Panc1 (cell line): Measurements from ENCODE around the gene GREB1. TPM values are rescaled to one million over a fixed set of nuclear protein-coding genes. Genes with fewer than 3 reads are reported as not detected.

Experiments
- ATAC-seq: fragments of 200-7000 bp; cut with Tn5 transposase; 2 replicates; pipeline ENCODE4 v1.9.1; 2020; ENCODE audit warnings: mild to moderate bottlenecking, moderate library complexity
- BruUV-seq: library from RNA; stranded (reverse); fragments of 400-500 nt; replicated peaks from 2 replicates; lab custom pipeline; 2021; lab: Mats Ljungman, UMichigan
- CTCF ChIA-PET: fragments of 300-600 bp; sonication (Branson Sonifier 250); formaldehyde crosslinking; loops from one replicate; lab custom pipeline; 2022; ENCODE audit warnings: antibody characterized with exemption; lab: Charles Lee
- POLR2A ChIA-PET: fragments of 300-600 bp; sonication (Branson Sonifier 250); formaldehyde crosslinking; loops from one replicate; lab custom pipeline; 2022; ENCODE audit warnings: antibody characterized with exemption; lab: Charles Lee
- DNase-seq: peaks from one replicate; pipeline ENCODE4 v3.0.0-alpha.2; 2010; ENCODE audit warnings: low read depth, low spot score
- H3K27ac ChIP-seq: 2 replicates; pipeline ENCODE4 v1.5.1; 2011; ENCODE audit warnings: mild to moderate bottlenecking, low read length, inconsistent platforms
- H3K27me3 ChIP-seq: fragments of 200-500 bp; sonication (Bioruptor generic); 2 replicates; pipeline ENCODE4 v1.6.0; 2014; ENCODE audit warnings: low read length, inconsistent platforms; ENCODE audit not compliant: control insufficient read depth, insufficient read depth
- H3K36me3 ChIP-seq: fragments of 200-500 bp; sonication (Bioruptor generic); 2 replicates; pipeline ENCODE4 v1.5.1; 2014; ENCODE audit warnings: inconsistent platforms, mild to moderate bottlenecking, low read length, moderate library complexity; ENCODE audit not compliant: control insufficient read depth, insufficient read depth
- H3K4me1 ChIP-seq: 2 replicates; pipeline ENCODE4 v1.5.1; 2011; ENCODE audit warnings: inconsistent platforms, mild to moderate bottlenecking, low read length, moderate library complexity; ENCODE audit not compliant: control insufficient read depth, insufficient read depth
- H3K4me3 ChIP-seq, 2 experiments: 2 replicates each; pipeline ENCODE4 v1.5.1; 2011 to 2012; ENCODE audit warnings: low read depth in 2 of 2, low read length in 2 of 2, mild to moderate bottlenecking in 2 of 2, inconsistent platforms in 1 of 2, moderate library complexity in 1 of 2
- H3K9me3 ChIP-seq: fragments of 200-500 bp; sonication (Bioruptor generic); 2 replicates; pipeline ENCODE4 v1.5.1; 2014; ENCODE audit warnings: low read depth, mild to moderate bottlenecking, inconsistent platforms, low read length, moderate library complexity; ENCODE audit not compliant: control insufficient read depth, insufficient read depth
- POLR2AphosphoS5 ChIP-seq: IDR thresholded peaks from 2 replicates; pipeline ENCODE4 v1.6.1; 2012; ENCODE audit warnings: mild to moderate bottlenecking, low read depth, low read length, moderate library complexity
- SIN3A ChIP-seq: IDR thresholded peaks from 2 replicates; pipeline ENCODE4 v1.6.1; 2012; ENCODE audit warnings: low read depth, mild to moderate bottlenecking, low read length, moderate library complexity, borderline replicate concordance; ENCODE audit not compliant: insufficient read depth
- TCF7L2 ChIP-seq: IDR thresholded peaks from 2 replicates; pipeline ENCODE4 v1.6.1; 2011; ENCODE audit warnings: mild to moderate bottlenecking, low read depth, low read length, inconsistent platforms
- in situ Hi-C: cut with HindIII; loops from 2 replicates; pipeline ENCODE4 v1.10.0; 2016; ENCODE audit warnings: low sequenced_read_pairs, low pct_unique_long_range_greater_than_20kb
- intact Hi-C: fragments of 100-400 bp; cut with micrococcal nuclease; formaldehyde crosslinking; loops from one replicate; pipeline ENCODE4 v1.10.0; 2022; ENCODE audit not compliant: unreplicated experiment
- total RNA-seq: library from RNA; stranded (reverse); gene quantifications from one replicate; pipeline ENCODE4 v1.2.1, GENCODE V29; 2021; ENCODE audit not compliant: unreplicated experiment
- TF ChIP-seq, protein P1 (sequence below), 2 experiments: IDR thresholded peaks; 2 replicates each; pipeline ENCODE4 v1.6.1; 2011 to 2012; ENCODE audit warnings: low read depth in 2 of 2, control low read depth in 1 of 2, low read length in 1 of 2, mild to moderate bottlenecking in 1 of 2, moderate library complexity in 1 of 2; ENCODE audit not compliant: insufficient read depth in 1 of 2
- TF ChIP-seq, protein P2 (sequence below): fragments of 450-650 bp; IDR thresholded peaks from 2 replicates; pipeline ENCODE4 v1.5.1; 2017; ENCODE audit warnings: mild to moderate bottlenecking

Gene GREB1
- total RNA-seq, 1 experiment from 2014 or later, result 0.90 TPM

DNA sequence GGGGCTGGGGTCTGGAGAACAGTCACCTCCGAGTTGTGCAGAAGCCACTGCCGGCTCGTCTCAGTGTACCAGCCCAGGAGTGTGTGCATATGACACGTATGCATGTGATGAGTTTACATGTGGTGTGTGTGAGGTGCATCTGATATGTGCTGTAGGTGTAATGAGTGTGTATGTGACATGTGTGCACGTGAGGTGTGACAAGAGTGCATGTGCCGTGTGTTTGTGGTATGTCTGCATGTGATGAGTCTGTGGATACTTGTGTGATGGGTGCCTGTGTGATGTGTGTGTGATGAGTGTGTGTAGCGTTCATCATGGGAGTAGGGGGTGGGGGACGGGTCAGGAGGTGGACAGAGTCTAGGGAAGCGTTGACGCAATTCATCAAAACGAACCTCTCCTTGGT, 123.3 kb downstream of the GREB1 start:
- BruUV-seq, result no TSS peak
- Histone ChIP-seq H3K4me1 (no peaks in the 10 kb centered on the region), H3K27ac (no peak overlapping the region), H3K27me3 (peaks cover 3% of the 10 kb centered on the region; the same call in 1 of the 2 replicates), H3K9me3 (no peaks in the 10 kb centered on the region), H3K36me3 (no peaks in the 10 kb centered on the region), H3K4me3 (no peak overlapping the region)
- in situ Hi-C loops (no loop called here), intact Hi-C loops (no loop called here)
- ATAC-seq (no peak), DNase-seq (no peak)
- no peak for TF ChIP-seq TCF7L2
- no peak for TF ChIP-seq POLR2AphosphoS5
- TF ChIP-seq, protein P1, sequence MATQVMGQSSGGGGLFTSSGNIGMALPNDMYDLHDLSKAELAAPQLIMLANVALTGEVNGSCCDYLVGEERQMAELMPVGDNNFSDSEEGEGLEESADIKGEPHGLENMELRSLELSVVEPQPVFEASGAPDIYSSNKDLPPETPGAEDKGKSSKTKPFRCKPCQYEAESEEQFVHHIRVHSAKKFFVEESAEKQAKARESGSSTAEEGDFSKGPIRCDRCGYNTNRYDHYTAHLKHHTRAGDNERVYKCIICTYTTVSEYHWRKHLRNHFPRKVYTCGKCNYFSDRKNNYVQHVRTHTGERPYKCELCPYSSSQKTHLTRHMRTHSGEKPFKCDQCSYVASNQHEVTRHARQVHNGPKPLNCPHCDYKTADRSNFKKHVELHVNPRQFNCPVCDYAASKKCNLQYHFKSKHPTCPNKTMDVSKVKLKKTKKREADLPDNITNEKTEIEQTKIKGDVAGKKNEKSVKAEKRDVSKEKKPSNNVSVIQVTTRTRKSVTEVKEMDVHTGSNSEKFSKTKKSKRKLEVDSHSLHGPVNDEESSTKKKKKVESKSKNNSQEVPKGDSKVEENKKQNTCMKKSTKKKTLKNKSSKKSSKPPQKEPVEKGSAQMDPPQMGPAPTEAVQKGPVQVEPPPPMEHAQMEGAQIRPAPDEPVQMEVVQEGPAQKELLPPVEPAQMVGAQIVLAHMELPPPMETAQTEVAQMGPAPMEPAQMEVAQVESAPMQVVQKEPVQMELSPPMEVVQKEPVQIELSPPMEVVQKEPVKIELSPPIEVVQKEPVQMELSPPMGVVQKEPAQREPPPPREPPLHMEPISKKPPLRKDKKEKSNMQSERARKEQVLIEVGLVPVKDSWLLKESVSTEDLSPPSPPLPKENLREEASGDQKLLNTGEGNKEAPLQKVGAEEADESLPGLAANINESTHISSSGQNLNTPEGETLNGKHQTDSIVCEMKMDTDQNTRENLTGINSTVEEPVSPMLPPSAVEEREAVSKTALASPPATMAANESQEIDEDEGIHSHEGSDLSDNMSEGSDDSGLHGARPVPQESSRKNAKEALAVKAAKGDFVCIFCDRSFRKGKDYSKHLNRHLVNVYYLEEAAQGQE (IDR thresholded peaks at IDR 0.05; ENCODE audit: insufficient read depth in 1 of 2, low read depth in 2 of 2, low read length in 1 of 2), result no peak
- no peak for TF ChIP-seq SIN3A
- ChIA-PET CTCF (no interaction called here), POLR2A (no interaction called here)

DNA sequence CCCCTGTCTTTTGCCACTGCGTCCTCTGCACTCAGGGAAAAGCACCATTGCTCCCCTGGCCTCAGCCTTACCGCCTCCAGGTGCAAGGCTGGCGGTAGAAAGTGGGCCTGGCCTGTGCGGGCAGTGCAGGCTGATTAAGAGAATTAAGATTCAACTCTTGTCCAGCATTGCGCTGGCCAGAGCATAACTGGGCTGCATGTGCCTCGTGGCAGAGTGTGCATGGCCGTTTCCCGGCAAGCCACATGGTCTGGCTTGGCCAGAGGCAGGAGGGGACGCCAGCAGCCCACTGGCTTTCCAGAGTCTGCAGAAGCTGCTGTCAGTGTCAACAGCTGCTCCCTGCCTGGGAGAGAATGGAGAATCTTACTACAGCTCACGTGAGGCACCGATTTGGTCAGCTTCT, 123.8 kb downstream of the GREB1 start:
- POLR2A ChIA-PET, result no interaction called here
- no peak overlapping the region for H3K4me3 ChIP-seq
- TF ChIP-seq, protein P1 (IDR thresholded peaks at IDR 0.05; ENCODE audit: insufficient read depth in 1 of 2, low read depth in 2 of 2, low read length in 1 of 2), result no peak
- TF ChIP-seq SIN3A, result no peak
- TF ChIP-seq TCF7L2, result no peak
- no peak for TF ChIP-seq POLR2AphosphoS5
- TF ChIP-seq, protein P2, sequence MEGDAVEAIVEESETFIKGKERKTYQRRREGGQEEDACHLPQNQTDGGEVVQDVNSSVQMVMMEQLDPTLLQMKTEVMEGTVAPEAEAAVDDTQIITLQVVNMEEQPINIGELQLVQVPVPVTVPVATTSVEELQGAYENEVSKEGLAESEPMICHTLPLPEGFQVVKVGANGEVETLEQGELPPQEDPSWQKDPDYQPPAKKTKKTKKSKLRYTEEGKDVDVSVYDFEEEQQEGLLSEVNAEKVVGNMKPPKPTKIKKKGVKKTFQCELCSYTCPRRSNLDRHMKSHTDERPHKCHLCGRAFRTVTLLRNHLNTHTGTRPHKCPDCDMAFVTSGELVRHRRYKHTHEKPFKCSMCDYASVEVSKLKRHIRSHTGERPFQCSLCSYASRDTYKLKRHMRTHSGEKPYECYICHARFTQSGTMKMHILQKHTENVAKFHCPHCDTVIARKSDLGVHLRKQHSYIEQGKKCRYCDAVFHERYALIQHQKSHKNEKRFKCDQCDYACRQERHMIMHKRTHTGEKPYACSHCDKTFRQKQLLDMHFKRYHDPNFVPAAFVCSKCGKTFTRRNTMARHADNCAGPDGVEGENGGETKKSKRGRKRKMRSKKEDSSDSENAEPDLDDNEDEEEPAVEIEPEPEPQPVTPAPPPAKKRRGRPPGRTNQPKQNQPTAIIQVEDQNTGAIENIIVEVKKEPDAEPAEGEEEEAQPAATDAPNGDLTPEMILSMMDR, result no peak
- H3K27ac ChIP-seq, result no peak overlapping the region
- CTCF ChIA-PET, result no interaction called here
- H3K9me3 ChIP-seq, result no peaks in the 10 kb centered on the region
- no peaks in the 10 kb centered on the region for H3K36me3 ChIP-seq
- ATAC-seq (no peak), DNase-seq (no peak)
- no TSS peak for BruUV-seq
- H3K4me1 ChIP-seq, result no peaks in the 10 kb centered on the region
- in situ Hi-C loops (no loop called here), intact Hi-C loops (no loop called here)
- H3K27me3 ChIP-seq, result no peaks in the 10 kb centered on the region; the same call in 1 of the 2 replicates
